Measurements from ENCODE around the gene CHRDL2.
"Not testable (repeated sequence)": the region's sequence is repeated elsewhere in the genome, so short reads cannot be mapped to it uniquely, and the experiment has no call there.

The CHRDL2 gene

GRCh38 chr11:74670171-74670570, 61.1 kb downstream of the CHRDL2 start:
- no peak for DNase-seq (ENCODE audit: low spot score)

GRCh38 chr11:74669211-74670160, 61.7 kb downstream of the CHRDL2 start:
- no peak for DNase-seq (ENCODE audit: low spot score)

- DNase-seq (ENCODE audit: low spot score) = no peak
Measured at GRCh38 chr11:74663315-74663714, 67.9 kb downstream of the CHRDL2 start.

DNA sequence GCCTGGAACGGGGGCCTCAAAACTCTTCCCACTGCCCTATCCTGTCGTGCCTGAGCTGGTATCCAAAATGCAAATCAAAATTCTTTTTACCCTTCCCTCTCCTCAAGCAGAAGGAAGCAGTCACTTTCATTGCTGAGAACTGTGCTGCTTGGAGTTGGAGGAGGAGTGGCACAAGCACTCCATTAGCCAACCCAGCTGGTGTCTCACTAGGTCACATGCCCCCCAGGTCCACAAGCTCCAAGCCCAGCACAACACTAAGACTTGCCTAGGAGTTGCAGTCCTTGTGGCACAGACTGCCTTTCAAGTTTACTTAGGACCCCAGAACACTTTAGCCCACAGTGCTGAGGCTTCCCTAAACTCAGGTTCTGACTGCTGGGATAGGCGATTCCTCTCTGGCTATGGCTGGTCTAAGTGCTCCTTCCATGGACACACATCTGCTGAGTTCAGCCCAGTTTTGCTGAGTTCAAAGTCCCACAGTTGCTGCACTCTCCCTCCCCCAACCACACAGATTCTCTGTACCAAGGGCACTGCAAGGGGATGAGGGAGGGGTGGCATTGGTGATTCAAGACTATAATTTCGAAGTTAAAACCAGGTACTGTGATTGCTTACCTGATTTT, 68.6 kb downstream of the CHRDL2 start:
- DNase-seq (ENCODE audit: low spot score) = no peak

DNA sequence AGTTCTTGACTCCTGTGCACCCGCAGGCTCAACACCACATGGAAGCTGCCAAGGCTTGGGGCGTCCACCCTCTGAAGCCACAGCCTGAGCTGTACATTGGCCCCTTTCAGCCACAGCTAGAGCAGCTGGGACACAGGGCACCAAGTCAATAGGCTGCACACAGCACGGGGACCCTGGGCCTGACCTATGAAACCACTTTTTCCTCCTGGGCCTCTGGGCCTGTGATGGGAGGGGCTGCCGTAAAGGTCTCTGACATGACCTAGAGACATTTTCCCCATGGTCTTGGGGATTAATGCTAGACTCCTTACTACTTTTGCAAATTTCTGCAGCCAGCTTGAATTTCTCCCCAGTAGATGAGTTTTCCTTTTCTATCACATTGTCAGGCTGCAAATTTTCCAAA, 72.1 kb downstream of the CHRDL2 start:
- DNase-seq (ENCODE audit: low spot score) = not testable (repeated sequence)

GRCh38 chr11:74654976-74655375, 76.2 kb downstream of the CHRDL2 start:
- DNase-seq (ENCODE audit: low spot score) = no peak

DNA sequence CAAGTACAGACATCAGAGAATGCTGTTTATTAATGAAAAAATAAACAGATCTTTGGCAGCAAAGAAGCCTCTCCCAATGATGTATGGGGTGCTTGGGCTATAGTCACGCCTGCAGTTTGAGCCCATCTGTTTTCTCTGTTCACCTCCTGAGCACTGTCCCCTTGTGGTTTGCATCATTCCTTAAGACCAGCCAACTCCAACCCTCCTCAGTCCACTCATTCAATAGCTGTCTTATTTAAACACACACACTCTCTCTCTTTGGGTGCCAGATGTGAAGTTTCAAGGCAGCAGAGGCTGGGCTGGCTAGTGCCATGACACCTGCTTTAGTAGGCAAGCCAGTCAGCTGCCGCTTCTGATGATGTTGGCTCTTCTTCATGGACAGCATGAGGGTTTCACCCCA, 80.7 kb downstream of the CHRDL2 start:
- no peak for DNase-seq (ENCODE audit: low spot score)

GRCh38 chr11:74648894-74649293, 82.3 kb downstream of the CHRDL2 start:
- no peak for DNase-seq (ENCODE audit: low spot score)

- DNase-seq (ENCODE audit: low spot score) = no peak
Measured at GRCh38 chr11:74647831-74648230, 83.4 kb downstream of the CHRDL2 start.

DNA sequence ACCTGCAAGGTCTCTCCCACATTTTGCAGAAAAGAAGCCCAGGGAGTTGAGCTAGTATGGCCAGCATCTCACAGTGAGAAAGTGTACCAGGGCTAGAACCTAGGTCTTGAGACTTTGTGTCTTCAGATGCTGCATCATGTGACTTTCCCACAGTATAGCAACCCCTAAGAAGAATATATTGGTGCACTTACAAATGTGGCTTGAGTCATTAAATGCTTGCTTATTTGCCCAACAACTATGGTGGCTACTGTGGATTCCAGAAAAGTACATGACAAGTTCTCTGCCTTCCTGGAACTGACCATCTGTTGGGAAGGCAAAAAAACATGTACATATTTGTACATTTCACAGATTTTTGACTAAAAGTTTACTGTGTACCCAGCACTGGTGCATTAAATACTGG, 83.8 kb downstream of the CHRDL2 start:
- DNase-seq (ENCODE audit: low spot score) = no peak

DNA sequence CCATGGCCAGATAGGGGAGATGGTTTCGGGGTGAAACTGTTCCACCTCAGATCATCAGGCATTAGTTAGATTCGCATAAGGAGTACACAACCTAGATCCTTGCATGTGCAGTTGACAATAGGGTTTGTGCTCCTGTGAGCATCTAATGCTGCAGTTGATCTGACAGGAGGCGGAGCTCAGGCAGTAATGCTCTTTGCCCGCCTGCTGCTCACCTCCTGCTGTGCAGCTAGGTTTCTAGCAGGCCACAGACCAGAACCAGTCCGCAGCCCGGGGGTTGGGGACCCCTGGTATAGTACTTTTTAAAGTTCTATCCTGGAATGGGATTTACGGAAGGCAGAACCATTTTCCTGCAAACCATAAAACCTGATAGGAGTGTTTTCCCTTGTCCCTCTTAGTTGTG, 84.3 kb downstream of the CHRDL2 start:
- DNase-seq (ENCODE audit: low spot score) = no peak
